Fibroblast of lung (primary cell): ENCODE measurements around the gene PCLO.

Experiments
- EZH2 ChIP-seq: IDR thresholded peaks from 2 replicates; pipeline ENCODE4 v1.5.1; 2012; ENCODE audit warnings: low read length, control low read depth, mild to moderate bottlenecking; ENCODE audit errors: missing control alignments
- TF ChIP-seq, protein P1 (sequence below), 2 donors: IDR thresholded peaks in 1 of 2; conservative IDR thresholded peaks in 1 of 2; 1 replicate in 1 of 2; 2 replicates in 1 of 2; pipeline ENCODE4 v1.5.1; 2011 to 2012; ENCODE audit warnings: low read length in 2 of 2, control low read depth in 1 of 2, inconsistent platforms in 1 of 2, low read depth in 1 of 2, mild to moderate bottlenecking in 1 of 2

DNA sequence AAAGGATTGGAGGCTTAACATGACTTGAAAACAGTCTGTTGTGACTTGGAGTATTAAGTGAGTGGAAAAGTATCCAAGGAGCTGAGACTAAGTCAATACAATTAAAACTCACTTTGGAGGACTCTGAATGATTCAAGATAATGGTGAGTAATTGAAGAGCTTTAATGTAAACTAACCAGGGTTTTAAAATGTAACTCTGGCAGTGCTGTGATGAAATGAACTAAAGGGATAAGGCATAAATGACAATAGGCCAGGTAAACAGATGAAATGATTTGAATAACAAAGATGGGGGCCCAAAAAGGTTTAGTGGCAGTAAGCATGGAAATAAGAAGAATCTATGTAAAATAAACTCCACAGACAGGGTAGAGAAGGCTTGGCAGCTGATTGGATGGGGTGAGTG is 402.6 kb downstream of the PCLO start:
- TF ChIP-seq, protein P1, sequence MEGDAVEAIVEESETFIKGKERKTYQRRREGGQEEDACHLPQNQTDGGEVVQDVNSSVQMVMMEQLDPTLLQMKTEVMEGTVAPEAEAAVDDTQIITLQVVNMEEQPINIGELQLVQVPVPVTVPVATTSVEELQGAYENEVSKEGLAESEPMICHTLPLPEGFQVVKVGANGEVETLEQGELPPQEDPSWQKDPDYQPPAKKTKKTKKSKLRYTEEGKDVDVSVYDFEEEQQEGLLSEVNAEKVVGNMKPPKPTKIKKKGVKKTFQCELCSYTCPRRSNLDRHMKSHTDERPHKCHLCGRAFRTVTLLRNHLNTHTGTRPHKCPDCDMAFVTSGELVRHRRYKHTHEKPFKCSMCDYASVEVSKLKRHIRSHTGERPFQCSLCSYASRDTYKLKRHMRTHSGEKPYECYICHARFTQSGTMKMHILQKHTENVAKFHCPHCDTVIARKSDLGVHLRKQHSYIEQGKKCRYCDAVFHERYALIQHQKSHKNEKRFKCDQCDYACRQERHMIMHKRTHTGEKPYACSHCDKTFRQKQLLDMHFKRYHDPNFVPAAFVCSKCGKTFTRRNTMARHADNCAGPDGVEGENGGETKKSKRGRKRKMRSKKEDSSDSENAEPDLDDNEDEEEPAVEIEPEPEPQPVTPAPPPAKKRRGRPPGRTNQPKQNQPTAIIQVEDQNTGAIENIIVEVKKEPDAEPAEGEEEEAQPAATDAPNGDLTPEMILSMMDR (conservative IDR thresholded peaks at IDR 0.05 in 1 of 2, IDR thresholded peaks at IDR 0.05 in 1 of 2; ENCODE audit: low read depth in 1 of 2, low read length in 2 of 2) = no peak
- no peak for TF ChIP-seq EZH2
